Lower lobe of right lung (tissue), 2 donors: ENCODE results near the gene CEBPG. TPM values are rescaled to one million over a fixed set of nuclear protein-coding genes. Genes with fewer than 3 reads are reported as not detected.

Experiments
- ATAC-seq, 2 donors: fragments of 200-7000 bp; cut with Tn5 transposase; one replicate each; pipeline ENCODE4 v1.9.1; 2020 to 2022; ENCODE audit warnings: mild to moderate bottlenecking in 2 of 2, moderate library complexity in 2 of 2
- DNase-seq: peaks from one replicate; pipeline ENCODE4 v3.0.0-alpha.2; 2020
- H3K27ac ChIP-seq: fragments of 200-600 bp; one replicate; pipeline ENCODE4 v1.8.0; 2022
- H3K27me3 ChIP-seq: fragments of 200-600 bp; one replicate; pipeline ENCODE4 v1.8.0; 2022; ENCODE audit warnings: low read depth
- H3K36me3 ChIP-seq: fragments of 200-600 bp; one replicate; pipeline ENCODE4 v1.8.0; 2022; ENCODE audit warnings: mild to moderate bottlenecking
- H3K4me1 ChIP-seq: fragments of 200-600 bp; one replicate; pipeline ENCODE4 v1.8.0; 2022
- H3K4me3 ChIP-seq: fragments of 200-600 bp; one replicate; pipeline ENCODE4 v1.8.0; 2022; ENCODE audit warnings: mild to moderate bottlenecking
- H3K9me3 ChIP-seq: fragments of 200-600 bp; one replicate; pipeline ENCODE4 v1.8.0; 2022
- intact Hi-C: fragments of 100-400 bp; cut with DNase I; formaldehyde crosslinking; loops from one replicate; pipeline ENCODE4 v1.11.0; 2022
- total RNA-seq: library from RNA; stranded (reverse); fragmentation: NEBNext Ultra II Directional; extraction: Animal tissue kit (Norgen Biotek cat#: 25700); gene quantifications from one replicate; pipeline ENCODE4 v1.2.1, GENCODE V29; 2021
- TF ChIP-seq, protein P1 (sequence below): fragments of 200-600 bp; IDR thresholded peaks from one replicate; pipeline ENCODE4 v1.8.0; 2022; ENCODE audit warnings: antibody characterized with exemption, mild to moderate bottlenecking
- donor health status: DM: no; HTN: yes; CAD: no; lungs with severe emphysema.

The CEBPG gene
- total RNA-seq, 1 donor from 2014 or later: 29.6 TPM

DNA sequence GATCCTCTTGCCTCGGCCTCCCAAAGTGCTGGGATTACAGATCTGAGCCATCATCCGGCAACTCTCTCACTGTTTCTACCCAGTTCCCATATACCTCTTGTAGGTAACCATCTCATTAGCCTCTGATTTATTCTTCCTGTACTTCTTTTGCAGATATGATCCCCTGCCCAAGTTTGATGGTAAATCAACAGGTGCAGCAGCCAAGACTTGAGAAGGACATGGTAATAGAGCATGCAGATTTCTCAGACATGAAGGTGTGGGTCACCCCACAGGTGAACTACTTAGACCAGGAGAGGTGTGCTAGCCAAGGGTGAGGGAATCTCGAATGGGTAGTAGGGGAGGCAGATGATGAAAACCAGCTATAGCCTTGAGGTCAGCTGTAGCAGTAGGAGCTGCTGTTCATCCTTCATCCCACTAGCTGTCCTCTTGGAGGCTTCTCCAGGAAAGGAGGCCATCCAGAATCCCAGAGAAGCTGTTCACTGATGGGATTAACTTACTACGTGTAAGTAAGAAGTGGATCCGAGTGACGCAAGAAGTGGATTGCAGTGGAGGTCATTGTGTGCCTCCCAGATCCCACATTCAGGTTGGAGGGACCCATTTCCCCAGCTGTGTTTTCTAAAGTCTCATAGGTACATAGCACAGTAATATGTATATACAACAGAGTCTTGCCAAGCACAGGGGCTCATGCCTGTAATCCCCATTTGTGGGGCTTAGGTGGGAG, 10.8 kb upstream of the CEBPG start:
- DNase-seq: no peak
- TF ChIP-seq, protein P1, sequence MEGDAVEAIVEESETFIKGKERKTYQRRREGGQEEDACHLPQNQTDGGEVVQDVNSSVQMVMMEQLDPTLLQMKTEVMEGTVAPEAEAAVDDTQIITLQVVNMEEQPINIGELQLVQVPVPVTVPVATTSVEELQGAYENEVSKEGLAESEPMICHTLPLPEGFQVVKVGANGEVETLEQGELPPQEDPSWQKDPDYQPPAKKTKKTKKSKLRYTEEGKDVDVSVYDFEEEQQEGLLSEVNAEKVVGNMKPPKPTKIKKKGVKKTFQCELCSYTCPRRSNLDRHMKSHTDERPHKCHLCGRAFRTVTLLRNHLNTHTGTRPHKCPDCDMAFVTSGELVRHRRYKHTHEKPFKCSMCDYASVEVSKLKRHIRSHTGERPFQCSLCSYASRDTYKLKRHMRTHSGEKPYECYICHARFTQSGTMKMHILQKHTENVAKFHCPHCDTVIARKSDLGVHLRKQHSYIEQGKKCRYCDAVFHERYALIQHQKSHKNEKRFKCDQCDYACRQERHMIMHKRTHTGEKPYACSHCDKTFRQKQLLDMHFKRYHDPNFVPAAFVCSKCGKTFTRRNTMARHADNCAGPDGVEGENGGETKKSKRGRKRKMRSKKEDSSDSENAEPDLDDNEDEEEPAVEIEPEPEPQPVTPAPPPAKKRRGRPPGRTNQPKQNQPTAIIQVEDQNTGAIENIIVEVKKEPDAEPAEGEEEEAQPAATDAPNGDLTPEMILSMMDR: no peak
- ATAC-seq: no peak
- Histone ChIP-seq H3K4me1 (no peaks in the 10 kb centered on the region), H3K4me3 (no peak overlapping the region), H3K27ac (no peak overlapping the region), H3K36me3 (no peaks in the 10 kb centered on the region), H3K9me3 (no peaks in the 10 kb centered on the region), H3K27me3 (no peaks in the 10 kb centered on the region)
- intact Hi-C loops: no loop called here

DNA sequence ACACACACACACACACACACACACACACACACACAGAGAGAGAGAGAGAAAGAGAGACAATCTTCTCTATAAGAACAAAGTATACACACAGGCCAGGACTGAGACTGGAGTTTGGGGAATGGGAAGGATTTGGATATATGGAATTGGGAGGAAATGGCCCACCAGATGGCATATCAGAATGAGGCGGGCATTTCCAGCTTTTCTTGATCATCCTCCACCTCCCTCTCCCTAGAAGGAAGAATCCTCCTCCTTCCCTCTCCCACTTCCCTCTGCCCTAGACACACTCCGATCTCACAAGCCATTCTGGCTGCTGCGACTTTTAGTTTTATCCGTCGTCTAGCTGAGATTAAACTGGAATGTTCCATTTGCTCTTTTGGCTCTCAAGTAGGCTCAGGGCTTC, 10.0 kb upstream of the CEBPG start:
- no peaks in the 10 kb centered on the region for H3K27me3 ChIP-seq
- H3K9me3 ChIP-seq: no peaks in the 10 kb centered on the region
- TF ChIP-seq, protein P1: no peak
- H3K4me3 ChIP-seq: no peak overlapping the region
- intact Hi-C loops: no loop called here
- no peaks in the 10 kb centered on the region for H3K4me1 ChIP-seq
- DNase-seq (no peak), ATAC-seq (no peak)
- no peak overlapping the region for H3K27ac ChIP-seq
- H3K36me3 ChIP-seq: no peaks in the 10 kb centered on the region

DNA sequence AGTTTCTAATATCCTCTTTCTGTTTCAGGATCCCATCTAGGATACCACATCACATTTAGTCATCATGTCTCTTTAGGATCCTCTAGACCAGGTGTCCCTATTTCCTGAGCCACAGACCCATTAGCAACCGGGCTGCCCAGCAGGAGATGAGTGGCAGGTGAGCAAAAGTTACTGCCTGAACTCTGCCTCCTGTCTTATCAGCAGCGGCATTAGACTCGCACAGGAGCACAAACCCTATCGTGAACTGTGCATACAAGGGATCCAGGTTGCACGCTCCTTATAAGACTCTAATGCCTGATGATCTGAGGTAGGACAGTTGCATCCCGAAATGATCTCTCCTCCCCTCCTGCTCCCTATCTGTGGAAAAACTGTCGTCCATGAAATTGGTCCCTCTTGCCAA, 7.8 kb upstream of the CEBPG start:
- H3K36me3 ChIP-seq: no peaks in the 10 kb centered on the region
- DNase-seq (no peak), ATAC-seq (no peak)
- H3K4me1 ChIP-seq: no peaks in the 10 kb centered on the region
- H3K9me3 ChIP-seq: no peaks in the 10 kb centered on the region
- H3K27ac ChIP-seq: no peak overlapping the region
- H3K27me3 ChIP-seq: no peaks in the 10 kb centered on the region
- no peak overlapping the region for H3K4me3 ChIP-seq
- intact Hi-C loops: no loop called here
- TF ChIP-seq, protein P1: no peak

DNA sequence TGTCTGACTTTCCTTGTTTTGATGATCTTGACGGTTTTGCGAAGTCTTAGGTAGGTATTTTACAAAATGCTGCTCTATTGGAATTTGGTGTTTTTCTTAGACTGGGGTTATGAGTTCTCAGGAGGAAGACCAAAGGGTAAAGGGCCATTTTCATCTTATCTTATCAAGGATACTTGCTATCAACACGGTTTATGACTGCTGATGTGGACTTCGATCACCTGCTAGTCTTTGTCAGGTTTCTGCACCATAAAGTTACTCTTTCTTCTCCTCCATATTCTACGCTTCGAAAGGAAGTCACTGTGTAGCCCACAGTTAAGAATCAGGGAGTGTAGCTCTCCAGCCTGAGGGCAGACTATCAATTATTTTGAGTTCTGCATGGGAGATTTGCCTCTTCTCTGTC, 7.4 kb upstream of the CEBPG start:
- no peak overlapping the region for H3K4me3 ChIP-seq
- H3K4me1 ChIP-seq: no peaks in the 10 kb centered on the region
- H3K27ac ChIP-seq: no peak overlapping the region
- ATAC-seq (no peak), DNase-seq (no peak)
- no peaks in the 10 kb centered on the region for H3K36me3 ChIP-seq
- H3K27me3 ChIP-seq: no peaks in the 10 kb centered on the region
- TF ChIP-seq, protein P1: no peak
- intact Hi-C loops: no loop called here
- H3K9me3 ChIP-seq: no peaks in the 10 kb centered on the region

DNA sequence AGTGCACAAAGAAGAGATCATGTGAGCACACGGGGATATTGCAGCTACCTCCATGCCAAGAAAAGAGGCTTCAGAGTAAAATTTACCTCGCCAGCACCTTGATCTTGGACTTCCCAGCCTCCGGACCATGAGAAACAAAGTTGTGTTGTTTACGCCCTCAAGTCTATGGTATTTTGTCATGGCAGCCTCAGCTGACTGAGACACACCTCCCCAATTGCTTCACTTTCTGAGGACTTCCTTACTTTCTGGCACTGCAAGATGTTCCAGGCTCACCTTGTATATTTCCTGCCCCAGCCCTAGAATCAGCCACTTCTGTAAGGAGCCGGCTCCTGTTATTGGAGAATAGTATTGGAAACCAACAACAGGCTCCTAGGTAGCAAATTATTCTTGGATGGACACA, 6.6 kb upstream of the CEBPG start:
- no peaks in the 10 kb centered on the region for H3K9me3 ChIP-seq
- H3K36me3 ChIP-seq: no peaks in the 10 kb centered on the region
- no peak overlapping the region for H3K27ac ChIP-seq
- DNase-seq (no peak), ATAC-seq (no peak)
- intact Hi-C loops: no loop called here
- H3K27me3 ChIP-seq: no peaks in the 10 kb centered on the region
- TF ChIP-seq, protein P1: no peak
- H3K4me1 ChIP-seq: no peaks in the 10 kb centered on the region
- no peak overlapping the region for H3K4me3 ChIP-seq
